HCT116 (cell line): Measurements from ENCODE around the gene GPR142. TPM values are rescaled to one million over a fixed set of nuclear protein-coding genes. Genes with fewer than 3 reads are reported as not detected.

Experiments used
- ATAC-seq: fragments of 200-7000 bp; cut with Tn5 transposase; 2 replicates; pipeline ENCODE4 v1.9.1; 2020; ENCODE audit warnings: mild to moderate bottlenecking, moderate library complexity
- BruUV-seq: library from RNA; stranded (reverse); fragments of 400-500 nt; replicated peaks from 2 replicates; lab custom pipeline; 2021; lab: Mats Ljungman, UMichigan
- CTCF ChIA-PET: fragments of 300-600 bp; sonication (Branson Sonifier 250); formaldehyde crosslinking; loops from one replicate; lab custom pipeline; 2021; ENCODE audit warnings: antibody characterized with exemption; lab: Charles Lee
- POLR2A ChIA-PET: fragments of 300-600, 350-600 bp; sonication (Branson Sonifier 250); formaldehyde crosslinking; loops from one replicate; lab custom pipeline; 2021; ENCODE audit warnings: antibody characterized with exemption; lab: Charles Lee
- RAD21 ChIA-PET, 2 experiments: fragments of 300-600 bp; sonication (Branson Sonifier 250); formaldehyde crosslinking; loops; one replicate each; lab custom pipeline; 2023; ENCODE audit warnings: low total read pairs in 2 of 2; ENCODE audit not compliant: uncharacterized antibody in 2 of 2, unreplicated experiment in 2 of 2, low non-redundant PET in 1 of 2; lab: Charles Lee
- DNase-seq: peaks from one replicate; pipeline ENCODE4 v3.0.0-alpha.2; 2010; ENCODE audit warnings: low read depth, low spot score
- H2AFZ ChIP-seq: fragments of 200-600 bp; shearing (Covaris generic), sonication (generic); 2 replicates; pipeline ENCODE4 v1.6.1; 2017; ENCODE audit warnings: low read depth, mixed run types, mixed read lengths, antibody characterized with exemption, low read length; ENCODE audit not compliant: poor library complexity, severe bottlenecking
- H3K27ac ChIP-seq: 2 replicates; pipeline ENCODE4 v1.5.1; 2012; ENCODE audit warnings: low read depth, low read length
- H3K27me3 ChIP-seq: fragments of 200-600 bp; sonication (generic); 2 replicates; pipeline ENCODE4 v1.6.1; 2016; ENCODE audit warnings: mixed run types, low read length, mixed read lengths; ENCODE audit not compliant: insufficient read depth
- H3K36me3 ChIP-seq, 2 experiments: fragments of 200-500 bp in 1 of 2; fragments of 200-600 bp in 1 of 2; sonication (Bioruptor generic) in 1 of 2; sonication (generic) in 1 of 2; 2 replicates each; pipeline versions ENCODE4 v1.5.1 to v1.6.1; 2014 to 2016; ENCODE audit warnings: low read length in 2 of 2, inconsistent platforms in 1 of 2, mixed read lengths in 1 of 2, mixed run types in 1 of 2; ENCODE audit not compliant: insufficient read depth in 2 of 2, control insufficient read depth in 1 of 2
- H3K4me1 ChIP-seq, 2 experiments: fragments of 200-600 bp in 1 of 2; sonication (generic) in 1 of 2; 2 replicates each; pipeline versions ENCODE4 v1.5.1 to v1.6.1; 2012 to 2017; ENCODE audit warnings: low read length in 2 of 2, inconsistent platforms in 1 of 2, mild to moderate bottlenecking in 1 of 2, mixed read lengths in 1 of 2, mixed run types in 1 of 2, moderate library complexity in 1 of 2; ENCODE audit not compliant: insufficient read depth in 2 of 2, control insufficient read depth in 1 of 2
- H3K4me2 ChIP-seq: fragments of 200-600 bp; sonication (generic); 2 replicates; pipeline ENCODE4 v1.6.1; 2017; ENCODE audit warnings: mixed run types, low read length, mixed read lengths
- H3K4me3 ChIP-seq, 2 experiments: fragments of 200-600 bp in 1 of 2; sonication (generic) in 1 of 2; replicated peaks in 1 of 2; 2 replicates each; pipeline ENCODE4 v1.5.1; 2011 to 2016; ENCODE audit warnings: low read length in 2 of 2, control low read depth in 1 of 2, low read depth in 1 of 2, mild to moderate bottlenecking in 1 of 2, mixed read lengths in 1 of 2, mixed run types in 1 of 2
- H3K79me2 ChIP-seq: fragments of 200-600 bp; sonication (generic); 2 replicates; pipeline ENCODE4 v1.6.1; 2017; ENCODE audit warnings: mild to moderate bottlenecking, mixed run types, low read length, moderate library complexity, mixed read lengths; ENCODE audit not compliant: insufficient read depth
- H3K9ac ChIP-seq: fragments of 200-600 bp; sonication (generic); 2 replicates; pipeline ENCODE4 v1.6.1; 2016; ENCODE audit warnings: low read length, mixed read lengths
- H3K9me2 ChIP-seq: fragments of 200-600 bp; sonication (generic), shearing (Covaris generic); 2 replicates; pipeline ENCODE4 v1.6.1; 2017; ENCODE audit warnings: mixed run types, mild to moderate bottlenecking, moderate library complexity; ENCODE audit not compliant: insufficient read depth
- H3K9me3 ChIP-seq, 2 experiments: fragments of 200-500 bp in 1 of 2; fragments of 200-600 bp in 1 of 2; sonication (Bioruptor generic) in 1 of 2; sonication (generic) in 1 of 2; 2 replicates each; pipeline ENCODE4 v1.6.1; 2014 to 2017; ENCODE audit warnings: low read length in 2 of 2, mixed read lengths in 2 of 2, inconsistent platforms in 1 of 2, low read depth in 1 of 2, mild to moderate bottlenecking in 1 of 2, mixed run types in 1 of 2, moderate library complexity in 1 of 2; ENCODE audit not compliant: control insufficient read depth in 1 of 2, insufficient read depth in 1 of 2
- H4K20me1 ChIP-seq: fragments of 200-600 bp; sonication (generic), shearing (Covaris generic); 2 replicates; pipeline ENCODE4 v1.6.1; 2017; ENCODE audit warnings: mixed run types, mild to moderate bottlenecking, moderate library complexity; ENCODE audit not compliant: insufficient read depth
- CBX3 ChIP-seq: IDR thresholded peaks from 2 replicates; pipeline ENCODE4 v1.6.1; 2012; ENCODE audit warnings: low read depth
- CTCF ChIP-seq, 3 experiments: fragments of 200-600 bp in 1 of 3; sonication (generic) in 1 of 3; IDR thresholded peaks in 2 of 3; conservative IDR thresholded peaks in 1 of 3; 2 replicates each; pipeline ENCODE4 v1.5.1; 2012 to 2017; ENCODE audit warnings: low read depth in 2 of 3, low read length in 2 of 3, antibody characterized with exemption in 1 of 3, borderline replicate concordance in 1 of 3, control low read depth in 1 of 3, mild to moderate bottlenecking in 1 of 3, mixed read lengths in 1 of 3, mixed run types in 1 of 3, moderate library complexity in 1 of 3; ENCODE audit not compliant: insufficient read depth in 1 of 3
- EGR1 ChIP-seq: IDR thresholded peaks from 2 replicates; pipeline ENCODE4 v1.6.1; 2012; ENCODE audit warnings: low read depth
- ELF1 ChIP-seq: IDR thresholded peaks from 2 replicates; pipeline ENCODE4 v1.6.1; 2012; ENCODE audit warnings: low read depth, borderline replicate concordance
- EZH2 ChIP-seq: fragments of 200-600 bp; sonication (generic); IDR thresholded peaks from 2 replicates; pipeline ENCODE4 v1.6.1; 2017; ENCODE audit warnings: antibody characterized with exemption, mixed run types
- EZH2phosphoT487 ChIP-seq: fragments of 200-600 bp; IDR thresholded peaks from 2 replicates; pipeline ENCODE4 v1.6.1; 2018; ENCODE audit warnings: antibody characterized with exemption, borderline replicate concordance
- FOSL1 ChIP-seq: IDR thresholded peaks from 2 replicates; pipeline ENCODE4 v1.6.1; 2012; ENCODE audit warnings: low read depth
- JUND ChIP-seq: IDR thresholded peaks from 2 replicates; pipeline ENCODE4 v1.6.1; 2012
- MAX ChIP-seq: IDR thresholded peaks from 2 replicates; pipeline ENCODE4 v1.6.1; 2012
- POLR2A ChIP-seq: IDR thresholded peaks from 2 replicates; pipeline ENCODE4 v1.7.0; 2011; ENCODE audit warnings: borderline replicate concordance; ENCODE audit not compliant: insufficient read depth, insufficient read length; ENCODE audit errors: extremely low read depth
- POLR2AphosphoS5 ChIP-seq: IDR thresholded peaks from 2 replicates; pipeline ENCODE4 v1.6.1; 2011; ENCODE audit warnings: mild to moderate bottlenecking, low read depth, low read length, moderate library complexity
- RAD21 ChIP-seq: IDR thresholded peaks from 2 replicates; pipeline ENCODE4 v1.6.1; 2012; ENCODE audit warnings: low read depth, mild to moderate bottlenecking
- REST ChIP-seq: IDR thresholded peaks from 2 replicates; pipeline ENCODE4 v1.6.1; 2012; ENCODE audit warnings: low read depth
- SIN3A ChIP-seq: IDR thresholded peaks from 2 replicates; pipeline ENCODE4 v1.6.1; 2012; ENCODE audit warnings: low read depth
- SRF ChIP-seq: IDR thresholded peaks from 2 replicates; pipeline ENCODE4 v1.6.1; 2012; ENCODE audit warnings: low read depth
- TCF7L2 ChIP-seq: IDR thresholded peaks from 2 replicates; pipeline ENCODE4 v1.7.0; 2011; ENCODE audit warnings: borderline replicate concordance, inconsistent platforms; ENCODE audit not compliant: insufficient read depth, insufficient read length; ENCODE audit errors: extremely low read depth
- YY1 ChIP-seq: IDR thresholded peaks from 2 replicates; pipeline ENCODE4 v1.6.1; 2011; ENCODE audit warnings: low read length, low read depth, moderate library complexity, mild to moderate bottlenecking; ENCODE audit not compliant: insufficient replicate concordance; ENCODE audit errors: extremely low read depth
- ZBTB33 ChIP-seq: IDR thresholded peaks from 2 replicates; pipeline ENCODE4 v1.6.1; 2011; ENCODE audit warnings: mild to moderate bottlenecking, low read length, moderate library complexity; ENCODE audit not compliant: insufficient replicate concordance; ENCODE audit errors: extremely low read depth
- ZNF274 ChIP-seq: fragments of 200-500 bp; sonication (Bioruptor generic); IDR thresholded peaks from 2 replicates; pipeline ENCODE4 v1.6.1; 2014; ENCODE audit warnings: mild to moderate bottlenecking, low read depth, low read length, inconsistent platforms
- intact Hi-C: fragments of 100-400 bp; cut with micrococcal nuclease; formaldehyde crosslinking; loops from 2 replicates; pipeline ENCODE4 v1.10.0; 2022
- total RNA-seq: library from RNA; stranded (reverse); gene quantifications from one replicate; pipeline ENCODE4 v1.2.1, GENCODE V29; 2021; ENCODE audit not compliant: unreplicated experiment

Gene GPR142
- total RNA-seq, 1 experiment from 2014 or later = not detected

GRCh38 chr17:74350486-74350885 lies 16.8 kb upstream of the GPR142 start:
- BruUV-seq = no TSS peak
- ChIA-PET CTCF (interaction anchor here (2.2 kb wide), 1 partner anchor 18 kb away, joined by 14 read pairs; the partner anchor contains the start of gene GPR142), RAD21 (no interaction called here), POLR2A (no interaction called here)
- H3K79me2 ChIP-seq = no peaks in the 10 kb centered on the region
- no peak overlapping the region for H3K27ac ChIP-seq
- TF ChIP-seq TCF7L2 (no peak), JUND (no peak), FOSL1 (no peak), REST (no peak), SRF (no peak), POLR2A (no peak), ZBTB33 (no peak), SIN3A (no peak), POLR2AphosphoS5 (no peak), MAX (no peak), ZNF274 (no peak), EZH2 (no peak), EGR1 (no peak), RAD21 (no peak), CBX3 (no peak), YY1 (no peak), ELF1 (no peak), CTCF (IDR thresholded peaks at IDR 0.05 in 2 of 3, conservative IDR thresholded peaks at IDR 0.05 in 1 of 3; ENCODE audit: borderline replicate concordance in 1 of 3, insufficient read depth in 1 of 3, low read depth in 2 of 3, low read length in 2 of 3) (no peak), EZH2phosphoT487 (no peak)
- DNase-seq (no peak), ATAC-seq (no peak)
- H3K36me3 ChIP-seq = no peaks in the 10 kb centered on the region
- intact Hi-C loops = loop anchor here (5.0 kb wide), 1 partner anchor 138 kb away; the partner anchor contains the start of gene TTYH2
- no peaks in the 10 kb centered on the region for H3K9me2 ChIP-seq
- no peaks in the 10 kb centered on the region; the same call in 1 of the 2 replicates for H3K27me3 ChIP-seq
- no peak overlapping the region for H3K4me3 ChIP-seq
- no peak overlapping the region for H2AFZ ChIP-seq
- H4K20me1 ChIP-seq = no peaks in the 10 kb centered on the region
- no peaks in the 10 kb centered on the region for H3K9me3 ChIP-seq
- no peak overlapping the region for H3K4me2 ChIP-seq
- no peak overlapping the region for H3K9ac ChIP-seq
- peaks cover 7 to 18% of the 10 kb centered on the region in 2 experiments; a peak in 3 of 4 replicates for H3K4me1 ChIP-seq
